H1 (cell line): ENCODE data around the gene ATG9B. TPM values are rescaled to one million over a fixed set of nuclear protein-coding genes. Genes with fewer than 3 reads are reported as not detected.

Source experiments
- CTCF ChIA-PET: fragments of 300-600 bp; sonication (Branson Sonifier 250); formaldehyde crosslinking; loops from one replicate; lab custom pipeline; 2021; ENCODE audit not compliant: partially characterized antibody; lab: Charles Lee
- POLR2A ChIA-PET: fragments of 300-600 bp; sonication (Branson Sonifier 250); formaldehyde crosslinking; loops from one replicate; lab custom pipeline; 2021; ENCODE audit warnings: inconsistent platforms; ENCODE audit not compliant: partially characterized antibody; lab: Charles Lee
- DNase-seq, 2 experiments: peaks; one replicate each; pipeline versions ENCODE4 v3.0.0 to v3.0.0-alpha.2; 2010 to 2022; ENCODE audit warnings: low spot score in 2 of 2, low read depth in 1 of 2, mixed read lengths in 1 of 2
- FAIRE-seq: peaks from 2 replicates; lab custom pipeline; 2011; peaks lifted over from hg19 to GRCh38; lab: Jason Lieb, UNC
- H2AFZ ChIP-seq: 2 replicates; pipeline ENCODE4 v1.8.1; 2012; ENCODE audit warnings: low read length, inconsistent platforms
- H2AK5ac ChIP-seq: 2 replicates; pipeline ENCODE4 v1.6.1; 2013; ENCODE audit warnings: low read depth, low read length
- H2BK120ac ChIP-seq: replicated peaks from 2 replicates; pipeline ENCODE3; 2013; ENCODE audit warnings: low read depth, low read length, inconsistent platforms
- H2BK12ac ChIP-seq: 2 replicates; pipeline ENCODE4 v1.6.1; 2013; ENCODE audit warnings: low read depth, low read length
- H2BK15ac ChIP-seq: 2 replicates; pipeline ENCODE4 v1.6.1; 2013; ENCODE audit warnings: low read length
- H2BK20ac ChIP-seq: 2 replicates; pipeline ENCODE4 v1.6.1; 2013; ENCODE audit warnings: low read length
- H2BK5ac ChIP-seq: 2 replicates; pipeline ENCODE4 v1.6.1; 2013; ENCODE audit warnings: low read depth, low read length
- H3K14ac ChIP-seq: 2 replicates; pipeline ENCODE4 v1.6.1; 2013; ENCODE audit warnings: inconsistent platforms; ENCODE audit not compliant: insufficient read length
- H3K18ac ChIP-seq: 2 replicates; pipeline ENCODE4 v1.6.1; 2013; ENCODE audit warnings: low read length; ENCODE audit errors: extremely low read depth
- H3K23ac ChIP-seq: 2 replicates; pipeline ENCODE4 v1.6.1; 2013; ENCODE audit warnings: inconsistent platforms; ENCODE audit not compliant: insufficient read length
- H3K23me2 ChIP-seq: 2 replicates; pipeline ENCODE4 v1.6.1; 2013; ENCODE audit warnings: low read depth, low read length
- H3K27ac ChIP-seq: 2 replicates; pipeline ENCODE4 v1.6.1; 2011; ENCODE audit warnings: low read depth, low read length, inconsistent platforms
- H3K27me3 ChIP-seq, 4 experiments: replicated peaks in 1 of 4; 1 replicate in 1 of 4; 2 replicates in 3 of 4; pipeline versions ENCODE4 v1.6.1 to v1.8.1; 2011 to 2013; ENCODE audit warnings: low read length in 3 of 4, mild to moderate bottlenecking in 3 of 4, inconsistent platforms in 2 of 4, mixed read lengths in 2 of 4, moderate library complexity in 1 of 4; ENCODE audit not compliant: control insufficient read depth in 3 of 4, insufficient read depth in 3 of 4; ENCODE audit errors: extremely low read depth in 1 of 4
- H3K36me3 ChIP-seq, 4 experiments: 2 replicates each; pipeline versions ENCODE4 v1.6.1 to v1.8.1; 2011 to 2013; ENCODE audit warnings: mild to moderate bottlenecking in 4 of 4, low read length in 3 of 4, moderate library complexity in 2 of 4, control low read depth in 1 of 4, inconsistent platforms in 1 of 4; ENCODE audit not compliant: insufficient read depth in 4 of 4, control insufficient read depth in 2 of 4
- H3K4ac ChIP-seq: replicated peaks from 2 replicates; pipeline ENCODE3; 2013; ENCODE audit warnings: low read length, low read depth, mixed read lengths, inconsistent platforms; ENCODE audit not compliant: insufficient read length
- H3K4me1 ChIP-seq, 4 experiments: replicated peaks in 1 of 4; 1 replicate in 1 of 4; 2 replicates in 3 of 4; pipeline versions ENCODE4 v1.6.1 to v1.8.1; 2011 to 2013; ENCODE audit warnings: low read length in 3 of 4, inconsistent platforms in 2 of 4, mixed read lengths in 1 of 4; ENCODE audit not compliant: insufficient read depth in 4 of 4, control insufficient read depth in 3 of 4
- H3K4me2 ChIP-seq, 2 experiments: 2 replicates each; pipeline versions ENCODE4 v1.6.1 to v1.8.1; 2011 to 2013; ENCODE audit warnings: low read depth in 2 of 2, low read length in 2 of 2, control low read depth in 1 of 2, inconsistent platforms in 1 of 2, mild to moderate bottlenecking in 1 of 2; ENCODE audit not compliant: insufficient read depth in 1 of 2
- H3K4me3 ChIP-seq, 4 experiments: fragments of 200-600, 300-600 bp in 1 of 4; sonication (generic), shearing (Covaris generic), sonication (Bioruptor Twin) in 1 of 4; 2 replicates each; pipeline versions ENCODE4 v1.5.1 to v1.8.1; 2011 to 2016; ENCODE audit warnings: low read length in 4 of 4, low read depth in 3 of 4, control low read depth in 2 of 4, inconsistent platforms in 2 of 4, mild to moderate bottlenecking in 2 of 4, mixed read lengths in 1 of 4, moderate library complexity in 1 of 4; ENCODE audit not compliant: insufficient read depth in 2 of 4; ENCODE audit errors: extremely low read depth in 1 of 4
- H3K56ac ChIP-seq: replicated peaks from 2 replicates; pipeline ENCODE3; 2013; ENCODE audit warnings: low read depth, mild to moderate bottlenecking, mixed read lengths, low read length, inconsistent platforms; ENCODE audit not compliant: insufficient read length
- H3K79me1 ChIP-seq: 2 replicates; pipeline ENCODE4 v1.6.1; 2013; ENCODE audit warnings: low read depth, low read length, control low read depth
- H3K79me2 ChIP-seq, 2 experiments: 2 replicates each; pipeline versions ENCODE4 v1.6.1 to v1.8.1; 2012 to 2013; ENCODE audit warnings: low read length in 2 of 2, mild to moderate bottlenecking in 2 of 2, inconsistent platforms in 1 of 2; ENCODE audit not compliant: insufficient read depth in 2 of 2, control insufficient read depth in 1 of 2
- H3K9ac ChIP-seq, 4 experiments: replicated peaks in 1 of 4; 1 replicate in 1 of 4; 2 replicates in 3 of 4; pipeline versions ENCODE4 v1.6.1 to v1.8.1; 2011 to 2013; ENCODE audit warnings: low read depth in 3 of 4, low read length in 3 of 4, control low read depth in 2 of 4, mild to moderate bottlenecking in 2 of 4, moderate library complexity in 2 of 4, inconsistent platforms in 1 of 4; ENCODE audit errors: extremely low read depth in 1 of 4
- H3K9me3 ChIP-seq, 2 experiments: 2 replicates each; pipeline versions ENCODE4 v1.6.1 to v1.8.1; 2012 to 2013; ENCODE audit warnings: mild to moderate bottlenecking in 2 of 2, moderate library complexity in 2 of 2, control low read depth in 1 of 2, inconsistent platforms in 1 of 2, low read depth in 1 of 2, low read length in 1 of 2, mixed read lengths in 1 of 2; ENCODE audit not compliant: insufficient read depth in 2 of 2
- H4K20me1 ChIP-seq, 2 experiments: replicated peaks in 1 of 2; 2 replicates each; pipeline versions ENCODE3 to v1.8.1; 2011 to 2013; ENCODE audit warnings: inconsistent platforms in 2 of 2, low read length in 2 of 2, mild to moderate bottlenecking in 1 of 2; ENCODE audit not compliant: insufficient read depth in 2 of 2, control insufficient read depth in 1 of 2
- H4K5ac ChIP-seq: 2 replicates; pipeline ENCODE4 v1.6.1; 2013; ENCODE audit warnings: low read length, low read depth, mixed read lengths, inconsistent platforms; ENCODE audit not compliant: insufficient read length
- H4K8ac ChIP-seq: 2 replicates; pipeline ENCODE4 v1.8.0; 2013; ENCODE audit warnings: mild to moderate bottlenecking, moderate library complexity, low read length, inconsistent platforms; ENCODE audit not compliant: insufficient read depth; ENCODE audit errors: extremely low read depth
- H4K91ac ChIP-seq: replicated peaks from 2 replicates; pipeline ENCODE3; 2013; ENCODE audit warnings: low read length, mixed read lengths, inconsistent platforms; ENCODE audit not compliant: insufficient read length
- BRCA1 ChIP-seq: IDR thresholded peaks from 2 replicates; pipeline ENCODE4 v1.6.1; 2012; ENCODE audit warnings: low read depth, low read length, improper control_type of control experiment
- CTCF ChIP-seq, 3 experiments: IDR thresholded peaks; 1 replicate in 2 of 3; 2 replicates in 1 of 3; pipeline versions ENCODE4 v1.5.1 to v1.6.1; 2011; ENCODE audit warnings: low read length in 3 of 3, mild to moderate bottlenecking in 3 of 3, inconsistent platforms in 2 of 3, low read depth in 1 of 3, moderate library complexity in 1 of 3; ENCODE audit not compliant: insufficient read depth in 1 of 3; ENCODE audit errors: control extremely low read depth in 1 of 3
- E2F6 ChIP-seq: IDR thresholded peaks from 2 replicates; pipeline ENCODE4 v1.6.1; 2012; ENCODE audit warnings: inconsistent platforms
- HDAC6 ChIP-seq: IDR thresholded peaks from one replicate; pipeline ENCODE4 v1.7.1; 2012; ENCODE audit warnings: low read depth, mild to moderate bottlenecking, inconsistent platforms, low read length, moderate library complexity
- SP4 ChIP-seq: IDR thresholded peaks from 2 replicates; pipeline ENCODE4 v1.6.1; 2012; ENCODE audit warnings: low read length, inconsistent platforms
- WGBS, 2 experiments: shearing (Covaris generic) in 1 of 2; methylation state at CpG; one replicate each; pipeline versions ENCODE4 v1.1.6 to v1.1.7; 2013 to 2015; ENCODE audit warnings: low lambda C conversion rate in 2 of 2, mixed read lengths in 2 of 2, inconsistent platforms in 1 of 2, low coverage in 1 of 2, missing lambda C conversion rate in 1 of 2; ENCODE audit not compliant: insufficient replicate concordance in 2 of 2, insufficient coverage in 1 of 2, insufficient read length in 1 of 2; ENCODE audit errors: extremely low coverage in 1 of 2, missing lambda C conversion rate in 1 of 2; 5-methylcytosine and 5-hydroxymethylcytosine counted together
- polyA plus RNA-seq, 7 experiments: library from polyadenylated mRNA; depleted of rRNA in 3 of 7; stranded (reverse) in 5 of 7; unstranded in 2 of 7; fragments of >200 nt in 5 of 7; fragments of 200-250 nt in 2 of 7; gene quantifications; 1 replicate in 5 of 7; 2 replicates in 1 of 7; 4 replicates in 1 of 7; pipeline versions ENCODE4 v1.2.1 to v1.2.3, GENCODE V29; 2011 to 2013; ENCODE audit warnings: missing spikeins in 2 of 7, mixed read lengths in 2 of 7
- total RNA-seq: library from RNA; stranded (reverse); fragmentation: NEBNext Ultra II Directional; extraction: Animal tissue kit (Norgen Biotek cat#: 25700); gene quantifications from 2 replicates; pipeline ENCODE4 v1.2.1, GENCODE V29; 2021

ATG9B gene
- total and polyA plus RNA-seq, 2 of the 8 experiments (the other 6 are each of a cell fraction or from before 2014, with no cell fraction given) = 1.4 to 2.3 TPM

DNA sequence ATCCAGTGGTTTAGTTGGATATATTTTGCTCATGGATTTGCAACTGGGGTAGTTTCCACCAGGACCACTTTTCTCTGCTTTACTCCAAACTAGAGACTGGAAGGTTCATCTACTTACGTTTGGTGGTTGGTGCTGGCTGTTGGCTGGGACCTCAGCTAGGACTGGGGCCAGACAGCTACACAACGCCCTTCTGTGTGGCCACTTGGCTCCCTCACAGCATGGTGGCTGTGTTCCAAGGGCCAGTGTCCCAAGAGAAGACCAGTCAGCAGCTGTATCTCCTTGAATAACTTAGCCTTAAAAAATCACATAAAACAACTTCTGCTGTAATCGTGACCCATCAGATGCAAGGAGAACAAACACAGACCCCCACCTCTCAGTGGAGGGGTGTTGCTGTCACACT lies 41.9 kb downstream of the ATG9B start:
- FAIRE-seq (no peak), DNase-seq (no peak)
- H4K91ac ChIP-seq = no peak overlapping the region

More for the DNA sequence above, 41.9 kb downstream of the ATG9B start:
- Histone ChIP-seq H2BK15ac (no peak overlapping the region; the same call in 1 of the 2 replicates), H3K18ac (no peak overlapping the region), H3K9ac (no peak overlapping the region), H3K36me3 (no peaks in the 10 kb centered on the region), H4K20me1 (peaks cover 0 to under 1% of the 10 kb centered on the region in 2 experiments), H2BK20ac (no peak overlapping the region), H2BK12ac (no peak overlapping the region), H3K4me1 (peaks cover 6 to 19% (median 15%) of the 10 kb centered on the region in 4 experiments), H4K5ac (no peak overlapping the region), H2AK5ac (no peak overlapping the region), H3K23me2 (peaks cover 11% of the 10 kb centered on the region), H3K23ac (no peak overlapping the region), H4K8ac (no peak overlapping the region), H3K79me2 (no peaks in the 10 kb centered on the region), H2BK5ac (no peak overlapping the region), H3K4me2 (no peak overlapping the region), H3K79me1 (no peaks in the 10 kb centered on the region), H3K27ac (no peak overlapping the region), H2AFZ (no peak overlapping the region), H3K27me3 (peaks cover under 1 to 18% (median 10%) of the 10 kb centered on the region in 4 experiments), H3K4me3 (no peak overlapping the region), H3K14ac (no peak overlapping the region), H2BK120ac (no peak overlapping the region), H3K9me3 (no peaks in the 10 kb centered on the region), H3K56ac (no peak overlapping the region), H3K4ac (no peak overlapping the region)
- 71% methylated on average over 3 of the region's 3 CpGs; no CpG with 5 or more reads in 1 of the 2 experiments for WGBS, 2 experiments
- ChIA-PET POLR2A (no interaction called here), CTCF (interaction anchor here (6.0 to 27.0 kb wide), 2 partner anchors 19 to 27 kb away, joined by 51 to 797 read pairs; no protein-coding TSS in a partner anchor)
- TF ChIP-seq BRCA1 (no peak), E2F6 (no peak), HDAC6 (no peak), CTCF (IDR thresholded peaks at IDR 0.05; ENCODE audit: control extremely low read depth in 1 of 3, insufficient read depth in 1 of 3, low read depth in 1 of 3, low read length in 3 of 3) (no peak), SP4 (no peak)
